Nephron (organoid): ENCODE data around the gene TMEM176B.

Experiments used
- H3K27ac Mint-ChIP-seq, 3 experiments: 2 replicates each; pipeline ENCODE4 v1.8.0; 2020; ENCODE audit warnings: mixed read lengths in 3 of 3, mild to moderate bottlenecking in 2 of 3, moderate library complexity in 1 of 3
- H3K27me3 Mint-ChIP-seq: 2 replicates; pipeline ENCODE4 v1.8.0; 2021; ENCODE audit warnings: low read depth, mild to moderate bottlenecking, moderate library complexity, mixed read lengths
- H3K36me3 Mint-ChIP-seq: 2 replicates; pipeline ENCODE4 v1.8.0; 2020; ENCODE audit warnings: low read depth, mixed read lengths
- H3K4me1 Mint-ChIP-seq: 2 replicates; pipeline ENCODE4 v1.8.0; 2020; ENCODE audit warnings: mixed read lengths
- H3K4me3 Mint-ChIP-seq, 3 experiments: 2 replicates each; pipeline ENCODE4 v1.8.0; 2020; ENCODE audit warnings: mild to moderate bottlenecking in 3 of 3, mixed read lengths in 3 of 3, moderate library complexity in 2 of 3
- H3K9me3 Mint-ChIP-seq: 2 replicates; pipeline ENCODE4 v1.8.0; 2020; ENCODE audit warnings: mixed read lengths
- CTCF ChIP-seq, 3 experiments: fragments of 200-600 bp; sonication (generic); IDR thresholded peaks; one replicate each; pipeline ENCODE4 v1.5.0; 2021; ENCODE audit warnings: antibody characterized with exemption in 3 of 3; ENCODE audit not compliant: unreplicated experiment in 3 of 3

TMEM176B gene

GRCh38 chr7:150800581-150801241 lies 547 bp upstream of the TMEM176B start, which contains the start of gene TMEM176A:
Gene TMEM176A (plus strand): TSS chr7:150800769. CDS start chr7:150801551, 782 bp downstream.
- Mint-ChIP-seq H3K4me1 (peaks cover 20% of the 10 kb centered on the region), H3K36me3 (peaks cover 2% of the 10 kb centered on the region), H3K9me3 (peaks cover 5% of the 10 kb centered on the region), H3K4me3 (peak within 1 kb of the TSS; percentile 75 to 88 (median 87)), H3K27me3 (peaks cover 51% of the 10 kb centered on the region), H3K27ac (peak within 1 kb of the TSS in 2 of 3 experiments; percentile 61 to 80)
- TF ChIP-seq CTCF (IDR thresholded peaks at IDR 0.05; ENCODE audit: unreplicated experiment in 3 of 3): no peak

GRCh38 chr7:150799156-150799555 lies 1.0 kb downstream of the TMEM176B start:
- peaks cover 48% of the 10 kb centered on the region for H3K27me3 Mint-ChIP-seq
- H3K4me3 Mint-ChIP-seq: peak overlapping the region; percentile 75 to 87 (median 86)
- peaks cover 20% of the 10 kb centered on the region for H3K4me1 Mint-ChIP-seq
- H3K27ac Mint-ChIP-seq: peak overlapping the region in 1 of 3 experiments; percentile 80
- no peaks in the 10 kb centered on the region for H3K9me3 Mint-ChIP-seq
- H3K36me3 Mint-ChIP-seq: no peaks in the 10 kb centered on the region
- TF ChIP-seq CTCF (IDR thresholded peaks at IDR 0.05; ENCODE audit: unreplicated experiment in 3 of 3): no peak

GRCh38 chr7:150797661-150798060 lies 2.5 kb downstream of the TMEM176B start:
- Mint-ChIP-seq H3K9me3 (no peaks in the 10 kb centered on the region), H3K4me1 (peaks cover 14% of the 10 kb centered on the region), H3K36me3 (no peaks in the 10 kb centered on the region), H3K27me3 (peaks cover 43% of the 10 kb centered on the region), H3K4me3 (peak overlapping the region in 1 of 3 experiments; percentile 35), H3K27ac (no peak overlapping the region)
- no peak for TF ChIP-seq CTCF (IDR thresholded peaks at IDR 0.05; ENCODE audit: unreplicated experiment in 3 of 3)

- H3K27ac Mint-ChIP-seq: no peak overlapping the region
- peaks cover 7% of the 10 kb centered on the region for H3K4me1 Mint-ChIP-seq
- H3K36me3 Mint-ChIP-seq: no peaks in the 10 kb centered on the region
- H3K27me3 Mint-ChIP-seq: peaks cover 16% of the 10 kb centered on the region
- no peak overlapping the region for H3K4me3 Mint-ChIP-seq
- no peaks in the 10 kb centered on the region for H3K9me3 Mint-ChIP-seq
- TF ChIP-seq CTCF (IDR thresholded peaks at IDR 0.05; ENCODE audit: unreplicated experiment in 3 of 3): no peak
Observed at GRCh38 chr7:150793569-150794238, 6.5 kb downstream of the TMEM176B start.

- no peaks in the 10 kb centered on the region for H3K36me3 Mint-ChIP-seq
- peaks cover 5% of the 10 kb centered on the region for H3K27me3 Mint-ChIP-seq
- no peaks in the 10 kb centered on the region for H3K9me3 Mint-ChIP-seq
- no peak overlapping the region for H3K4me3 Mint-ChIP-seq
- peaks cover 25% of the 10 kb centered on the region for H3K4me1 Mint-ChIP-seq
- TF ChIP-seq CTCF (IDR thresholded peaks at IDR 0.05; ENCODE audit: unreplicated experiment in 3 of 3): no peak
- no peak overlapping the region for H3K27ac Mint-ChIP-seq
Observed at GRCh38 chr7:150791746-150792452, 8.3 kb downstream of the TMEM176B start.
